GM18517 (cell line): ENCODE measurements around the gene MAPK8.

Experiments
- ATAC-seq: cut with Tn5 transposase; IDR thresholded peaks from one replicate; pipeline ENCODE4 v1.9.1; 2021; ENCODE audit warnings: mild to moderate bottlenecking, moderate library complexity; ENCODE audit not compliant: unreplicated experiment

Gene MAPK8

GRCh38 chr10:48470115-48470892, 163.8 kb downstream of the MAPK8 start:
- ATAC-seq: no peak

- ATAC-seq: no peak
Observed at GRCh38 chr10:48470893-48471805, 164.7 kb downstream of the MAPK8 start.

- no peak for ATAC-seq
Observed at GRCh38 chr10:48472501-48473069, 166.1 kb downstream of the MAPK8 start.

GRCh38 chr10:48473704-48474103, 167.2 kb downstream of the MAPK8 start:
- ATAC-seq: no peak

- no peak for ATAC-seq
Observed at GRCh38 chr10:48474765-48475365, 168.4 kb downstream of the MAPK8 start.

GRCh38 chr10:48475943-48476278, 169.4 kb downstream of the MAPK8 start:
- ATAC-seq: no peak

GRCh38 chr10:48476279-48476982, 170.0 kb downstream of the MAPK8 start:
- ATAC-seq: no peak

- ATAC-seq: no peak
Observed at GRCh38 chr10:48477141-48477540, 170.7 kb downstream of the MAPK8 start.

GRCh38 chr10:48477616-48478015, 171.1 kb downstream of the MAPK8 start:
- ATAC-seq: no peak

- no peak for ATAC-seq
Observed at GRCh38 chr10:48478469-48478868, 172.0 kb downstream of the MAPK8 start.

- no peak for ATAC-seq
Observed at GRCh38 chr10:48478980-48479811, 172.7 kb downstream of the MAPK8 start.

- ATAC-seq: no peak
Observed at GRCh38 chr10:48480397-48481374, 174.2 kb downstream of the MAPK8 start.

GRCh38 chr10:48481385-48481784, 174.9 kb downstream of the MAPK8 start:
- no peak for ATAC-seq

- ATAC-seq: no peak
Observed at GRCh38 chr10:48482207-48482606, 175.7 kb downstream of the MAPK8 start.

- ATAC-seq: no peak
Observed at GRCh38 chr10:48484911-48485310, 178.4 kb downstream of the MAPK8 start.

GRCh38 chr10:48485711-48486110, 179.2 kb downstream of the MAPK8 start:
- no peak for ATAC-seq

GRCh38 chr10:48487244-48487643, 180.8 kb downstream of the MAPK8 start:
- no peak for ATAC-seq
